Measurements from ENCODE around the gene ADAM21. TPM values are rescaled to one million over a fixed set of nuclear protein-coding genes. Genes with fewer than 3 reads are reported as not detected.

The ADAM21 gene
- total and polyA plus RNA-seq, 2 donors (not counting 3 experiments of a cell fraction or from before 2014, with no cell fraction given) = 0.06 TPM; not detected in 1

DNA sequence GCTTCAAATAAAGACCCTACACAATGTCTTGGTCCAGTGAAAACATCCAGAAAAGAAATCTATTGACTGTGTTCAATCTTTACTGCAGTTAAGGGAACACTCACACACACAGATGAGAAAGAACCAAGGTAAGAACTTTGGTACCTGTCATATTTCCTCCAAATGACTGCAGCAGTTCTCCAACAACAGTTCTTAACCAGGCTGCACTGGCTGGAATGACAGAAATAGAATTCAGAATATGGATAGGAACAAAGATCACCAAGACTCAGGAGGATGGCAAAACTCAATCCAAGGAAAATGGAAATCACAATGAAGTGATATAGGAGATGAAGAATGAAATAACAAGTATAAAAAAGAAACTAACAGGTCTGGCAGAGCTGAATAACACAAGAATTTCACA, 46.2 kb downstream of the ADAM21 start:
- Histone ChIP-seq H3K79me2 (ENCODE audit: control insufficient read depth, insufficient read depth, low read length) (no peaks in the 10 kb centered on the region), H3K4me3 (replicated peaks in 1 of 3; ENCODE audit: insufficient read depth in 1 of 3, low read depth in 1 of 3, low read length in 3 of 3) (no peak overlapping the region), H3K4me2 (ENCODE audit: insufficient read depth, low read length) (no peak overlapping the region), H3K27me3 (ENCODE audit: control insufficient read depth in 2 of 2, insufficient read depth in 2 of 2, low read length in 2 of 2) (no peaks in the 10 kb centered on the region), H3K9ac (replicated peaks; ENCODE audit: extremely low read depth, insufficient read depth, low read length) (no peak overlapping the region), H3K9me1 (replicated peaks; ENCODE audit: control insufficient read depth, extremely low read depth, insufficient read depth, low read length) (no peaks in the 10 kb centered on the region), H3K27ac (ENCODE audit: insufficient read depth, low read depth, low read length) (no peak overlapping the region), H4K20me1 (replicated peaks; ENCODE audit: control insufficient read depth, extremely low read depth, insufficient read depth, low read length) (no peaks in the 10 kb centered on the region), H3K36me3 (ENCODE audit: control insufficient read depth in 2 of 2, extremely low read depth in 1 of 2, insufficient read depth in 2 of 2, low read length in 2 of 2) (no peaks in the 10 kb centered on the region), H3K4me1 (ENCODE audit: control insufficient read depth, extremely low read depth, insufficient read depth, low read length) (no peaks in the 10 kb centered on the region), H3K9me3 (replicated peaks; ENCODE audit: control insufficient read depth, insufficient read depth, low read length) (no peaks in the 10 kb centered on the region), H2AFZ (ENCODE audit: low read depth, low read length) (no peak overlapping the region)
- intact Hi-C loops (cut with micrococcal nuclease) (no loop called here), dilution Hi-C loops (cut with MboI; ENCODE audit: extremely low pct_ligation_motif_present, low sequenced_read_pairs) (no loop called here)
- ChIA-PET CTCF (no interaction called here), POLR2A (no interaction called here)
- FAIRE-seq (no peak), DNase-seq (ENCODE audit: low read depth, low spot score) (no peak)
- TF ChIP-seq POLR2A (IDR thresholded peaks at IDR 0.05; ENCODE audit: low read depth, low read length) (no peak), FOS (IDR thresholded peaks at IDR 0.05; ENCODE audit: borderline replicate concordance, insufficient read depth, low read length) (no peak), POLR2AphosphoS5 (IDR thresholded peaks at IDR 0.05; ENCODE audit: insufficient read depth, low read depth, low read length) (no peak), EZH2 (IDR thresholded peaks at IDR 0.05; ENCODE audit: borderline replicate concordance, low read depth, low read length, severe bottlenecking) (no peak), GATA2 (IDR thresholded peaks at IDR 0.05; ENCODE audit: insufficient read depth, insufficient read length, low read depth, low read length) (no peak)
- TF ChIP-seq, protein P1, sequence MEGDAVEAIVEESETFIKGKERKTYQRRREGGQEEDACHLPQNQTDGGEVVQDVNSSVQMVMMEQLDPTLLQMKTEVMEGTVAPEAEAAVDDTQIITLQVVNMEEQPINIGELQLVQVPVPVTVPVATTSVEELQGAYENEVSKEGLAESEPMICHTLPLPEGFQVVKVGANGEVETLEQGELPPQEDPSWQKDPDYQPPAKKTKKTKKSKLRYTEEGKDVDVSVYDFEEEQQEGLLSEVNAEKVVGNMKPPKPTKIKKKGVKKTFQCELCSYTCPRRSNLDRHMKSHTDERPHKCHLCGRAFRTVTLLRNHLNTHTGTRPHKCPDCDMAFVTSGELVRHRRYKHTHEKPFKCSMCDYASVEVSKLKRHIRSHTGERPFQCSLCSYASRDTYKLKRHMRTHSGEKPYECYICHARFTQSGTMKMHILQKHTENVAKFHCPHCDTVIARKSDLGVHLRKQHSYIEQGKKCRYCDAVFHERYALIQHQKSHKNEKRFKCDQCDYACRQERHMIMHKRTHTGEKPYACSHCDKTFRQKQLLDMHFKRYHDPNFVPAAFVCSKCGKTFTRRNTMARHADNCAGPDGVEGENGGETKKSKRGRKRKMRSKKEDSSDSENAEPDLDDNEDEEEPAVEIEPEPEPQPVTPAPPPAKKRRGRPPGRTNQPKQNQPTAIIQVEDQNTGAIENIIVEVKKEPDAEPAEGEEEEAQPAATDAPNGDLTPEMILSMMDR (IDR thresholded peaks at IDR 0.05; ENCODE audit: extremely low read depth in 1 of 2, insufficient read depth in 1 of 2, low read depth in 1 of 2, low read length in 2 of 2) = no peak
- BruUV-seq (replicated peaks) = no TSS peak

Small RNA genes lying within 50 kb of the gene (small RNA-seq; reads per million reads assigned to genes)
- not detected for gene RNU6-659P (ENCODE audit: insufficient read depth, insufficient read length, low read depth, low replicate concordance)

Other genes starting within 250 kb of the ADAM21 start
- 42.4 and 49.9 TPM in 2 replicates for gene COX16, start 92.5 kb upstream of the ADAM21 start, total RNA-seq
- gene COX16, start 92.5 kb upstream of the ADAM21 start, polyA plus RNA-seq = 8.8 and 13.3 TPM in 2 replicates
- gene SYNJ2BP, start 35.1 kb upstream of the ADAM21 start, total RNA-seq = 26.9 and 27.7 TPM in 2 replicates
- gene SYNJ2BP, start 35.1 kb upstream of the ADAM21 start, polyA plus RNA-seq = 7.5 and 13.1 TPM in 2 replicates
- 0.44 and 0.66 TPM in 2 replicates for gene ADAM20, start 82.8 kb downstream of the ADAM21 start, total RNA-seq
- 0.06 and 0.10 TPM in 2 replicates for gene ADAM20, start 82.8 kb downstream of the ADAM21 start, polyA plus RNA-seq
- 38.8 and 41.5 TPM in 2 replicates for gene MED6, start 148.5 kb downstream of the ADAM21 start, total RNA-seq
- gene MED6, start 148.5 kb downstream of the ADAM21 start, polyA plus RNA-seq = 19.2 and 22.8 TPM in 2 replicates
- 0.09 TPM in 1 of 2 replicates, not detected in the other for gene TTC9, start 189.7 kb downstream of the ADAM21 start, total RNA-seq
- gene TTC9, start 189.7 kb downstream of the ADAM21 start, polyA plus RNA-seq = 0.06 TPM in 2 replicates

Data from endothelial cell of umbilical vein (primary cell).